Uterus (tissue), 2 donors: ENCODE measurements around the gene ASPG.

ENCODE experiments used
- CTCF ChIP-seq, 4 experiments: fragments of 200-600 bp in 2 of 4; fragments of 450-650 bp in 2 of 4; sonication (generic) in 2 of 4; IDR thresholded peaks; one replicate each; pipeline ENCODE4 v1.5.1; 2016 to 2019; ENCODE audit warnings: antibody characterized with exemption in 4 of 4, mild to moderate bottlenecking in 2 of 4, moderate library complexity in 1 of 4
- POLR2A ChIP-seq, 2 donors: fragments of 450-650 bp; IDR thresholded peaks; one replicate each; pipeline ENCODE4 v1.6.1; 2016; ENCODE audit warnings: antibody characterized with exemption in 2 of 2, mild to moderate bottlenecking in 1 of 2, moderate library complexity in 1 of 2

- TF ChIP-seq CTCF (IDR thresholded peaks at IDR 0.05) (no peak), POLR2A (IDR thresholded peaks at IDR 0.05) (no peak)
These were observed 55.2 kb downstream of the ASPG start for GRCh38 chr14:104140463-104141331.
